ENCODE results near the gene CHD8.
"Not testable (repeated sequence)": the region's sequence is repeated elsewhere in the genome, so short reads cannot be mapped to it uniquely, and the experiment has no call there.

CHD8 gene

GRCh38 chr14:21382886-21383847, 72.8 kb downstream of the CHD8 start:
- ATAC-seq: peak; percentile 65
- no peak for TF ChIP-seq ZNF70 (CRISPR knock-in tag; IDR thresholded peaks at IDR 0.05)
- TF ChIP-seq BACH2 (CRISPR knock-in tag; IDR thresholded peaks at IDR 0.05; ENCODE audit: borderline replicate concordance): no peak
- no peak for TF ChIP-seq TCF4 (CRISPR knock-in tag; IDR thresholded peaks at IDR 0.05; ENCODE audit: borderline replicate concordance)
- TF ChIP-seq ZFP3 (CRISPR knock-in tag; IDR thresholded peaks at IDR 0.05): no peak
- TF ChIP-seq PPARA (CRISPR knock-in tag; IDR thresholded peaks at IDR 0.05; ENCODE audit: borderline replicate concordance): no peak
- TF ChIP-seq OSR1 (CRISPR knock-in tag; IDR thresholded peaks at IDR 0.05): no peak
- TF ChIP-seq CSDC2 (CRISPR knock-in tag; IDR thresholded peaks at IDR 0.05): no peak

GRCh38 chr14:21382095-21382494, 73.8 kb downstream of the CHD8 start:
- no peak for ATAC-seq
- TF ChIP-seq GLIS3 (CRISPR knock-in tag; IDR thresholded peaks at IDR 0.05): no peak
- no peak for TF ChIP-seq PPARA (CRISPR knock-in tag; IDR thresholded peaks at IDR 0.05; ENCODE audit: borderline replicate concordance)

- TF ChIP-seq TOX (CRISPR knock-in tag; IDR thresholded peaks at IDR 0.05; ENCODE audit: borderline replicate concordance) (no peak), CSRNP3 (CRISPR knock-in tag; IDR thresholded peaks at IDR 0.05) (no peak), BACH2 (CRISPR knock-in tag; IDR thresholded peaks at IDR 0.05; ENCODE audit: borderline replicate concordance) (no peak), OSR1 (CRISPR knock-in tag; IDR thresholded peaks at IDR 0.05) (no peak), ZNF8 (CRISPR knock-in tag; IDR thresholded peaks at IDR 0.05) (no peak), SNAI2 (CRISPR knock-in tag; IDR thresholded peaks at IDR 0.05) (no peak)
- ATAC-seq: no peak
Observed at GRCh38 chr14:21379338-21379737, 76.6 kb downstream of the CHD8 start.

GRCh38 chr14:21373980-21374379, 81.9 kb downstream of the CHD8 start:
- TF ChIP-seq GLIS3 (CRISPR knock-in tag; IDR thresholded peaks at IDR 0.05): no peak
- TF ChIP-seq ZNF565 (CRISPR knock-in tag; conservative IDR thresholded peaks at IDR 0.05; ENCODE audit: low read depth): no peak
- TF ChIP-seq ZNF70 (CRISPR knock-in tag; IDR thresholded peaks at IDR 0.05): no peak
- TF ChIP-seq PATZ1 (CRISPR knock-in tag; IDR thresholded peaks at IDR 0.05; ENCODE audit: borderline replicate concordance): no peak
- TF ChIP-seq ESRRG (CRISPR knock-in tag; IDR thresholded peaks at IDR 0.05): no peak
- TF ChIP-seq SNAI2 (CRISPR knock-in tag; IDR thresholded peaks at IDR 0.05): no peak
- no peak for TF ChIP-seq TOX (CRISPR knock-in tag; IDR thresholded peaks at IDR 0.05; ENCODE audit: borderline replicate concordance)
- TF ChIP-seq ZFP30 (CRISPR knock-in tag; IDR thresholded peaks at IDR 0.05): no peak
- TF ChIP-seq POU6F1 (CRISPR knock-in tag; IDR thresholded peaks at IDR 0.05; ENCODE audit: borderline replicate concordance, low read depth): no peak
- no peak for TF ChIP-seq TCF4 (CRISPR knock-in tag; IDR thresholded peaks at IDR 0.05; ENCODE audit: borderline replicate concordance)
- TF ChIP-seq TSHZ2 (CRISPR knock-in tag; IDR thresholded peaks at IDR 0.05): no peak
- no peak for TF ChIP-seq CSRNP3 (CRISPR knock-in tag; IDR thresholded peaks at IDR 0.05)
- TF ChIP-seq ZFP3 (CRISPR knock-in tag; IDR thresholded peaks at IDR 0.05): no peak
- no peak for TF ChIP-seq ARNTL (CRISPR knock-in tag; IDR thresholded peaks at IDR 0.05; ENCODE audit: borderline replicate concordance, low read depth)
- no peak for TF ChIP-seq RARB (CRISPR knock-in tag; IDR thresholded peaks at IDR 0.05)
- no peak for TF ChIP-seq CREB5 (CRISPR knock-in tag; IDR thresholded peaks at IDR 0.05; ENCODE audit: low read depth)
- no peak for TF ChIP-seq OSR1 (CRISPR knock-in tag; IDR thresholded peaks at IDR 0.05)

GRCh38 chr14:21372814-21373213, 83.1 kb downstream of the CHD8 start:
- ATAC-seq: not testable (repeated sequence)

More at GRCh38 chr14:21373980-21374379, 81.9 kb downstream of the CHD8 start:
- ATAC-seq: no peak
